IPS-NIHi7 (cell line): Measurements from ENCODE around the gene PLB1.

Experiments used
- DNase-seq: peaks from one replicate; pipeline ENCODE4 v3.0.0; 2012; ENCODE audit warnings: mixed read lengths; ENCODE audit errors: extremely low spot score

The PLB1 gene

DNA sequence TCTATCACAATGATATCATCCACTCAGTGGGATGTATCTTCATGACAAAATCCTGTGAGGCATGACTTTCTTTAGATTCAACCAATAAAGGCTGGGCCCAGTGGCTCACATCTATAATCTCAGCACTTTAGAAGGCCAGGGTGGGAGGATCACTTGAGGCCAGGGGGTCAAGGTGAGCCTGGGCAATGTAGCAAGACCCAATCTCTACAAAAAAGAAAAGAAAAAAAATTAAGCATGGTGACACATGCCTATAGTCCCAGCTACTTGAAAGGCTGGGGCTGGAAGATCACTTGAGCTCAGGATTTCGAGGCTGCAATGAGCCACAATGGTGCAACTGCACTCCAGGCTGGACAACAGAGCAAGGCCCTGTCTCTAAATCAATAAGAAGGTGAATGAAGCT is 68.0 kb downstream of the PLB1 start:
- no peak for DNase-seq

DNA sequence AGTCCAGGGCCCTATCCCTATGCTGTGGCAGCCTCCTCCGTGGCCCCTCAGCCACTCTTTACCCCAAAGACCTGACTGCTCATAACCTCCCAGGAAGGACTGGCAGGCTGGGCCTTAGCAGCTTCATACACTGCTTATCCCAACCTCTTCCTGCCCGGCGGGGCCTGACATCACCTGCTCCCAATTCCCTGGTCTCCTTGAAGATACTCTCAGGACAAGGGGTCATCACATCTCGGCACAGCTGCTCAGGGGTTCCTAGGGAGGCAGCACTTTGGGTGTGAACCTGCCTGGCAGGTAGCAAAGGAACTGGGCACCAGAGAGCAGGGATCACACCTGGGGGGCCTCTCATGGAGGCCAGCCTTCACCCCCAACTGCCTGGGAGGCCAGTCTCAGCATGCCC is 68.5 kb downstream of the PLB1 start:
- DNase-seq = no peak

DNA sequence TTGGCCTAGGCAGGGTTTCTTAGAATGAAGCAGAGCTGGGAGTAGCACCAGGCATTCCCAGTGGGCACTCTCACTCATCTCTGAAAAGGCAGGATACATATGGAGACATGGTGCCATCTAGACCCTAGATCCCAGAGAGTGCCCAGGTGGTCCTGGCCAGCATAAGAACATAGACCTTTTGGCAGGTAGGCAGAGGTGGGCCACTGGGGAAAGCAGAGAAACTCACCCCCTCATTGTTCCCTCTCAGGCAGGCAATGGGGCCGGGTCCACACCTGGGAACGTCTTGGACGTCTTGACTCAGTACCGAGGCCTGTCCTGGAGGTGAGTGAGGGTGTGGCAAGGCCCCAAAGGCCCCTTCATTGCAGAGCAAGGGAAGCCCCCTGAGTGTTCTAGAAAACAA is 69.2 kb downstream of the PLB1 start:
- DNase-seq = no peak

DNA sequence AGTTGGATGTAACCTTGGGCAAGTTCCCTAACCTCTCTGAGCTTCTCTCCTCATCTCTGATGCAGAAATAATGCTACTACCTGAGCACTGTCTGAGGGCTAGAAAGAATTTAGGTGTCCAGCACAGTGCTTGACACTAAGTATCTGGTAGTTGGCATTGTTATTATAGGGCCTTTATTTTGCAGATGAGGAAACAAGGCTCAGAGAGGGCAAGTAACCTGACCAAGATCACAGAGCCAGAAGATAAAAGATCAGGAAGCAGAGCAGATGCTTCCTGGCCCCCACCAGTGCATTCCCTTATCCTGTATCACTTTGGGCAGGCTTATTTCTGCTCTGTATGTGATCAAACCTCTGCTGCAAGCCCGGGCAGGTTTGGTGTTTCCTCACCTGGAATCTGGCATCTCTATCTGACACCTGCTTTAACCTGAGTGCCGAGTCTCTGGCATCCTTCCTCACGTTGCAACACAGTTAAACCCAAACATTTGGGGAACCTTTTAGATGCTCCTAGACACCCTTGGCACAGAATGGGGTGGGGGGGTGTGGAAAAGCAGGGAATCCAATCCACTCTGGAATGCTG is 69.9 kb downstream of the PLB1 start:
- no peak for DNase-seq

DNA sequence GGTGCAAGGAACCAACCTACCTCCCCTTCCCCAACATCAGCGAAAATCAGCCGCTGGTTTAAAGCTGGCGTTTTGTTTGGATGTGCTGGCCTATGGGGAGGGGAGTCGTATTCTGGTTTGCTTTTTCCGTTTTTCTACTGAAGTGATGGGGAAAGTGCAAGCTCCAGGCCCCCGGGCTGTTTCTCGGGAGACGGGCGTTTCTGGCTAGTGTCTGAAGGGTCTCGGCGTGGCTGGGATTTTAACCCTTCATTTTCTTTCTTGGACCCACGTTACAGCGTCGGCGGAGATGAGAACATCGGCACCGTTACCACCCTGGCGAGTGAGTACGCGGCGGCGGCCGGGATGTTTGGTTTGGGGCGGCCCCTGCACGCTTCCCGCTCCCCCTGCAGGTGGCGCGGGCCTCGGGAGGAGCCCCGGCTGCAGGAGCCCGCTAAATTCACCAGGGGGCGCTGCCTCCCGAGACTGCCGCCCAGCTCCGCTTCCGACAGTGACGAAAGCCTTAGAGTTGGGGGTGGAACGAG is 70.7 kb downstream of the PLB1 start:
- peak; percentile 98 for DNase-seq

DNA sequence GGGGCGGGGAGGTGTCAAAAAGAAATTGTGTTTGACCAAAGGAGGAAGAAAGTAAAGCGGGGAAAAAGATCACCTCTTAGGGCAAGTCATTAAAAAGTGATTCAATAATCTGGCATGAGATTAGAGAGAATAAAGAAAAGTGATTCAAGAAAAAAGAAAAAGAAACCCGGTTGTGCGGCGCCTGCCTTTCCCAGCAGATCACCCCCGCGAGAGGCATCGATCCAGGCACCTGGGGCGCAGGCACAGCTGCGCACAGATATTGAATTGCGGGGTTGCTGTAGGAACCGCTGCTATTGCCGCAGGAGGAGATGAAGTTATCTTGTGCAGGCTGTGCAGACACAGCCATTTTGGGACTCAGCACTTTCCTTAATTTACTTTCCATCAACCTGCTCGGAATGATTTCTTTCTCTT is 71.2 kb downstream of the PLB1 start:
- no peak for DNase-seq

DNA sequence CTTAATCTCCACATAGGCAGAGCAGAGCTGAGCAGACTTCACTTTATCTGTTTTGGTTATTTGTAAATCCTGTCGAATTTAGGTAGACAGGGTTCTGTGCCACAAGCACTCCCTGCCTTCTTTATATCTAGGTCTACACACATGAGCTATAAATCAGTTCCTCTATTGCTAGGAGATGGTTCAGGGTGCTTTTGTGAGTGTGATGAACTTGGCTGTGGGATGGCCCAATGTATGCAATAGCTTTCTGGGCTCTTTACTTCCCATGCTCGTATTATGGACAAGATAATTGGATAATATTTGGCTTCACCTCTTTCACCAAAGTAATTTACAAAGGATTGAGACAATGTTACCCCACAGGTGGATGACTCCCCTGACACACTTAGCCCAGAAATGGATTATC is 72.2 kb downstream of the PLB1 start:
- DNase-seq = no peak

DNA sequence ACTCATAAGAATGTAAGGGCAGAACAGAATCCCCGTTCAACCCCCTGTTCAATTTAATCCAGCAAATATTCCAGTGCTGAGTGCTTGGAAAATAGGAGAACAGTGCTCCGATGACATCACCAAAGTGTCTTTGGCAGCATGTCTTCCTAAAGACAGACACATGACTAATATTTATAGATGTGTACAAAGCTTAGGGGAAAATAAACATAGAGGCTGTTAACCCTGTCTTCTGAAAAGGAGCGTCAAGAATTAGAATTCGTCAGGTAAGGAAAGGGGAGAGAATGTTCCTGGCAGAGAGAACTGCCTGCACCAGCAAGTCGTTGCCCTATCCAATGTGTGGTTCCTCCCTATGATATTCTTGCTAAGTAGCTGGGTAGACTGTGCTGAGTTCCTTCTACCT is 72.7 kb downstream of the PLB1 start:
- DNase-seq = no peak

DNA sequence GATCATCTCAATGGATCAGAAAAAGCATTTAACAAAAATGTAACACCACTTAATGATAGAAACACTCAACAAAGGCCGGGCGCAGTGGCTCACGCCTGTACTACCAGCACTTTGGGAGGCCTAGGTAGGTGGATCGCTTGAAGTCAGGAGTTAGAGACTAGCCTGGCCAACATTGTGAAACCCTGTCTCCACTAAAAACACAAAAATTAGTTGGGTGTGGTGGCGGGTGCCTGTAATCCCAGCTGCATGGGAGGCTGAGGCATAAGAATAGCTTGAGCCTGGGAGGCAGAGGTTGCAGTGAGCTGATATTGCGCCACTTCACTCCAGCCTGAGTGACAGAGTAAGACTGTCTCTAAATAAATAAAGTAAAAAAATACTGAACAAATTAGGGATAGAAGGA is 74.6 kb downstream of the PLB1 start:
- DNase-seq = no peak

DNA sequence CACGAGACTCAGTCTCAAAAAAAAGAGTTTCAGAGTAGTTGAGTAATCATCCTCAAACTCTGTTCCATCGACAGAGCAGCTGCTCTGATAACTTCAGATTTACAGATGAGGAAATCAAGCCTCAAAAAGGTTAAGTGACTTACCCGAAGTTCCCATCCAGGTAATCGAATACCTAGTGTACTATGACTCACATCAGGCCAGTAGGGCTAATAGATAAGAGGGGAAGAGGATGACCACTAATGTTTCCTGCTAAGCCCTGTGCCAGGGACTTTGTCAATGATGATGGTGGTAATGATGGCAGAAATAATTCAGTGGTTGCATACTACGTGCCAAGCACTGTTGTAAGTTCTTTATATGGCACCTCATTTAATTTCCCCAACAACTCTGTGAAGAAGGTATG is 80.9 kb downstream of the PLB1 start:
- no peak for DNase-seq

DNA sequence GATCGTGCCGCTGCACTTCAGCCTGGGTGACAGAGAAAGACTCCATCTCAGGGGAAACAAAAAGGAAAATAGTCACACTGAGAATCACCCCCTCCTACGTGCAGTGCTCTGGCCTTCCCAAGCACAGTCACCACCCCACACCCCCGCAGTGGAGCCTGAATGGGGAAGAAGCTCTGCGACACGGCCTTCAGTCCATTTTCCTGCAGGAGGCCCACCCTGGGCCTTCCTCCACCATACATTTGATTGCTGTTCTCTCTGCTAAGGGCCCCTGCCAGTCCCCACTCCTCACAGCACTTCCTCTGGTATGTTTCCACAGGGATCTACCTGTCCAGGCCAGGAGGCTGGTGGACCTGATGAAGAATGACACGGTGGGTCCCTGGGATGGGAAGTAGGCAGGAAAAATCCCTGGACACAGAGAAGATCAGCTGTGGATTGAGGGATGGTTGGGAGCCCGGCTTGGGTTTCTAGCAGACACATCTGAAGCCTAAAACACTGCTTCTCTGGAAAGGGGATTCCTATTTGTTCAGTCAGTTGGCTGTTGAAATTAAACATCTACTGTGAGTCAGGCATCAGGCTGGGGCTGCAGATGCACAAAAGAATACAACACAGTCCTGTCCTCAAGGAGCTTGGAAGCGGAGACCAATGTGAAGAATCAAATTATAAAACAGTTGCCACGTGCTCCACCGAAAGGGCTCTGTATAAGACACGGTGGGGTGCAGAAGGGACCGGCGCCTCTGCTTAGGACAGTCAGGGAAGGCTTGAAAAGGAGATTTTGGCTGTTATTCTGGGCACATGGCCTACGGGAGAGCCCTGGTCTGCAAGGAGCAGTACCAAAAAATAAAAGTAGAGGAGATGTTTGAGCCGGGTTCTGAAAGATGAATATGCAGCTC is 82.2 kb downstream of the PLB1 start:
- no peak for DNase-seq

DNA sequence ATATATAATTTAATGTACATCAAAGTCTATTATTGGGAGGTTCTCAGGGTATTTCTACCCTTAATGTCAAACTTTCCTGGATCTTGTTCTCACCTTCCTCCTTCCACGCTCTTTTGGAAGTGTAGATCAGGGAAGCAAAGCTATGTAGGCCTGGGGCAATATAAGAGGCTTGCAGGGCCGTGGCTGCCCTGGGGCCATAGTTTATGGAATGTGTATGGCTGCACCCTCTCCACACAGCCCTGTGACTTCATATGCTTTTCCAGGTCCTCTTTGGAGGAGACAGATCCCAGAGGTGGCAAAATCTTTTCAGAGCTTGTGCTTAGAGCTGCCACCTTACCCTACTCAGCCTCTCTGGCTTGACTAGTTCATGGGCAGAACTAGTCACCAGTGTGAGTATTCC is 82.9 kb downstream of the PLB1 start:
- DNase-seq = no peak

DNA sequence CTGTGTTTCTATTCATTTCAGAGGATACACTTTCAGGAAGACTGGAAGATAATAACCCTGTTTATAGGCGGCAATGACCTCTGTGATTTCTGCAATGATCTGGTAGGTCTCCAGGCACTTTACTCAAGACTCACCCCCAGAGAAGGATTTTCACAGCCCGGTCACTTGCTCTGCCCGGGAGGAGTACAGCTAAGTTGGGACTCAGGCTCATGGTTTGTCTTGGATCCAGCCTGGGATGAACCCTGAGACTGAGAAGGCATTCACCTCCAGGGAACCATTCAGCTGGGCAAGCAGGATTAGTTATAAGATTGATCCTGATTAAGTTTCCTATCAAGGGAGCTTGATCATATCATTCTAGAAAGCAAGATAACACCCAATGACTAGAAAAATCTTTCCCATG is 83.7 kb downstream of the PLB1 start:
- no peak for DNase-seq

DNA sequence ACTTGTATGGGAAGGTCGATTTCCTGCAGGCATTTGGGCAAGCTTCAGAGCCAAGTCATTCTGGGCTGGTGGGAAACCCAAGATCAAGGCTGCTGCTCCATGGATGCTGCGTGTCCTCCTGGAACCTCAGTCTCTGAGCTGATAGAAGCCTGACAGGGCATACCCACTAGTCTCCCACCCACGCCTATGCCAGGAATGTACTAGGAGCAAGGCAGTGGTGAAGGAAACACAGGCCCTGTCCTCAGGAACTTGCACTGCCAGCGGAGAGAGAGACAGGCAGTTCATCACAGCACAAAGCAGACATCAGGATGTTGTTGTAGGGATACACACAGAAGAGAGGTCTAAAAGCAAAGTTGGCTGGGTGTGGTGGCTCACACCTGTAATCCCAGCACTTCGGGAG is 84.2 kb downstream of the PLB1 start:
- DNase-seq = no peak

DNA sequence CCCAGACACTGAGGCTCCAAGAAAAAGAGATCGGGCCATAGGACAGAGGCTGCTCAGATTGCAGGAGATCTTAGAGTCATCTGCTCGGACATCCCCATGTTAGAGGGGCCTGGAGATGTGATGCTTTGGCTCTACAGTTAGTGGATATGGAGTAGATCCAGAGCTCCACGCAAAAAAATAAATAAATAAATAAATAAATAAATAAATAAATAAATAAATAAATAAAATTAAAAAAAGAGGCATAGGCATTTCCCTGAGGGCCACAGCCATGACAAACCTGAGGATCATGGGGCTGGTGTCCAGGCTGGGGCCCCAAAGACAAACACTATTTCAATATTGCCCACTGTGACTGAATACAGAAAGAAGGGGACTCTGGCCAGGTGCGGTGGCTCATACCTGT is 85.5 kb downstream of the PLB1 start:
- no peak for DNase-seq

DNA sequence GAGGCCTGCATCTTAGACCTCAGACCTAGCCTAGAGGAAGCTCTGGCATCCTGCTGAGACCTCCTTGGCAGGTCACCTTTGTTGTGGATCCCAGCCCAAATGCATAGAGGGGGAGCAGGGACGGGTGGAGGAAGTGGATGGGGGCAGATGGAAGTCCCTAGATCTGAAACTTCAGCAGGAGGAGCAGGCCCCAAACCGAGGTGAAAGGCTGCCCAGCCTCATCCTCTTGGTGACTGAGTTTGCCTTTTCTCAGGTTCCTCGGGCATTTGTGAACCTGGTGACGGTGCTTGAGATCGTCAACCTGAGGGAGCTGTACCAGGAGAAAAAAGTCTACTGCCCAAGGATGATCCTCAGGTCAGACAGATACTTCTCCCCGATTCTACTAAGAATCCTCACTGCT is 86.3 kb downstream of the PLB1 start:
- DNase-seq = no peak

DNA sequence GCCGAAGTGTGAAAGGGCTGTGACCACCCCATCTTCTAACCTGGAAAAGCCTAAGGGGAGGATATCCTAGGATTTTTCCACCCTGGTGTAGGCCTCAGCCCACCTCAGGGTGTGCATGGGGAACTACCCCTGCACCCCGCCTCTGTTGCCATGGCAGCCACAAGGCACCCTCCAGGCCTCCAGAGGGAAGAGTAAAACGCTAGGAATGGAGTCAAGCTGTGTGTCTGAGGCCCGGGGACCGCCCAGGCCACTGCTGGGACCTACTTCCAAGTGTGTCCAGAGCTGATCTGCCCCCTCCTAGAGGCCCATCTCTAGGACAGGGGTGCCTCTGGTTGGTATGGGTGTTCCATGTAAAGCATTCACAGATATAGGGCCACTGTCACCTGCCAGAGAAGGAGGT is 86.7 kb downstream of the PLB1 start:
- DNase-seq = no peak

DNA sequence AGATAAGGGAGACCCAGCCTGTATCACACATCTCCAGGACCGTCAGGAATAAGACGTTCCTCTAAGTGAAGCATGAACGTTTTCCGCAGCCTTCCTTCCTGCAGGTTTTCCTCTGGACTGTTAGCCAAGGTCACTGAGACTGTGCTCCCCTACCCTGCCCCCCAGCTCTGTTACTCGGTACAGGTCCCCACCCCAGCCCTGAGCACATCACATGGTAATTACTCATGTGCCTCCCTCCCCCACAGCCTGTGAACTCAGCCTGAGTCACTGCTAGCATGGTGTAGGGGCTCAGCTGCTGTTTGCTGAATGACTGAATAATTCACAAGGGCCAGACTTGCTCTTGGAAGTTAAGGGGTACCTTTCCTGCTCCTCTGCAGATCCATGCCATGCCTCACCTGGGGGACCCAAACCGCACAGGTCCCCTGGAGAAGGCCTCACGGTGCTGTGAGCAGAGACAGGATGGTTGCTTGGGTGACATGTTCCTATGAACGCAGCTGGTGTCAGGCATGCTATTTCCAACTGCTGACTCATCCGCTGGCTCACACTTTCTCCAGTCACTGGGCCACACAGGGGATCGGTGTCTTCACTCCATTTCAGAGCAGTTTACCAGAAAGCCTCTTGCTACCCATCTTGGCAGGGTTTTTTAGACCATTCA is 88.2 kb downstream of the PLB1 start:
- peak; percentile 59 for DNase-seq

DNA sequence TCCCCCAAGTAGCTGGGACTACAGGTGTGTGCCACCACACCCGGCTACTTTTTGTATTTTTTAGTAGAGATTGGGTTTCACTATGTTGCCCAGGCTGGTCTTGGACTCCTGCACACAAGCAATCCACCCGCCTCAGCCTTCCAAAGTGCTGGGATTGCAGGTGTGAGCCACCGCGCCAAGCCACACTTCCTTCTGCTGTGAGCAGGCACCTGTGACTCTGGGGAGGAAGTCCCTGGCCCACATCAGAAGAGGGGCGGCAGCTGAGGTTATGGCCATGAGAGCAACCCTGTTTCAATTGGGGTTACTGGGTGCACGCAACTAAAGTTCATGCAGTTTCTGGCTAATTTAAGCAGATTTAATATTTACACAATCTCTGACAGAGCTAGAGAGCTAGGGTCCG is 91.0 kb downstream of the PLB1 start:
- DNase-seq = no peak

DNA sequence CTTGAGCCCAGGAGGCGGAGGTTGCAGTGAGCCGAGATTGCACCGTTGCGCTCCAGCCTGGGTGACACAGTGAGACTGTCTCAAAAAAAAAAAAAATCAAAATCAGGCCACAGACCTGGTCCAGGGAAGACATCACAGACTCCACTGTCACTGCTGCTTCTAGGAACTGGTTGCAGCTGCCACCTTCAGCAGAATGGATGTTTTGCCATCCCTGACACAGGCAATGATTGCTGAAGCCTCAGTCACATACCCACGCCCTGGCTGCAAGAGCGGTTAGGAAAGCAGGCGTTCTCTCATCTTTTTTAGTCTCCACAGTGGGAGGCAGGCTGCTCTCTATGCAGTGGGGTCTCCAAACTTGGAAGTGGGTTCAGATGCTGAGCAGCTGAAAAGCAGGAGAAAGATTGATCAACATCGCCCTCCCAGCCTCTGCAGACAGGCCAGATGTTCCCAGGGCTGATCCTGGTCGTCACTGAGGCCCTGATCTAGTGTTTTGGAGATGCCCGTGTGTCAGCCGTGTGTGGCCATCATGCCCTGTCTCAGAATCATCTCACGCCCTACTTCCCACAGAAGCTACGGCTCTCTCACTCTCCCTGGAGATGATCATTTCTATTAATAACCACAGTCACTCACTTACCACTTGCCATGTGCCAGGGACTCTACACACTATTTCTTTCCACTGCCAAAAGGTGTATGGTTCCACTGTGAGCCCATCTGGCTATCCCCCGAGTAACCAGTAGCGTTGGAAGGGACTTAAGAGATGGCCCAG is 91.8 kb downstream of the PLB1 start:
- DNase-seq = no peak

DNA sequence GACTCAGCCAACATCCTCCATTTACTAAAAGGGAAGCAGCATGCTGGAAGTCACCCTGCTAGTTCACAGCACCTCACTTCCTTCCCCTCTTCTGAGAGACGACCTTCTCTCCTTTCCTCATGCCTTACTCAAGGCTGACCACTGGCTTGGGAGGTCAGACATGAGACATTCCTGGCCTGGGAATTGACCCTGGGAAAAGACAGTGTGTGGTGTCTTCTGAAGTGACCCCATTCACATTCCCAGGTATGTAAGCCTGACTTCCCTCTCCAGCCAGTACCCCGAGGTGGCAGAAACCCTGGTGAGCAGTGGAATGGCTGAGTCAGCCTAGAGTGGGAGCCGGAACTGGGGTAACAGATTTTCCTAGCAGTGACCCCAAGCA is 92.4 kb downstream of the PLB1 start:
- DNase-seq = no peak
